ENCODE measurements around the gene DNAH9.

DNA sequence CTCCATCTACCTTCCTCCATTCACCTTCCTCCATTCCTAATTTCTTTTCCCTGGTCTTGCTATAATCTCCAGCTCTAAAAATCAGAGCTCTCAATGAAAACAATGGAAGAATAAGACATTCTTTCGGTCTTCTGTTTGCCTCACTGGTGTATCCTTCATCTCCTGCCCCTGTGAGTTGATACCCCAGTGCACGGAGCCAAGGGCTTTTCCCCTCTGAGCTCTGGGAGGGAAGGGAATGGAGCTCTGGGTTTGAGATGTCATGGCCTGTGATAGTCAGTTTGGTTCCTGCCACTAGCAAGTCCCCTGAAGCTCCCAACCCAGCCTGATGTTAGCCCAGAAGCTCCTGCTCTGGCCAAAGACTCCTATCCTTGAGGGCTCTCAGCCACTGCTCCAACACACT is 36.6 kb upstream of the DNAH9 start:
- TF ChIP-seq EZH2 (IDR thresholded peaks at IDR 0.05; ENCODE audit: borderline replicate concordance, insufficient read depth, low read depth, low read length, poor library complexity, severe bottlenecking): no peak
- TF ChIP-seq, protein P1, sequence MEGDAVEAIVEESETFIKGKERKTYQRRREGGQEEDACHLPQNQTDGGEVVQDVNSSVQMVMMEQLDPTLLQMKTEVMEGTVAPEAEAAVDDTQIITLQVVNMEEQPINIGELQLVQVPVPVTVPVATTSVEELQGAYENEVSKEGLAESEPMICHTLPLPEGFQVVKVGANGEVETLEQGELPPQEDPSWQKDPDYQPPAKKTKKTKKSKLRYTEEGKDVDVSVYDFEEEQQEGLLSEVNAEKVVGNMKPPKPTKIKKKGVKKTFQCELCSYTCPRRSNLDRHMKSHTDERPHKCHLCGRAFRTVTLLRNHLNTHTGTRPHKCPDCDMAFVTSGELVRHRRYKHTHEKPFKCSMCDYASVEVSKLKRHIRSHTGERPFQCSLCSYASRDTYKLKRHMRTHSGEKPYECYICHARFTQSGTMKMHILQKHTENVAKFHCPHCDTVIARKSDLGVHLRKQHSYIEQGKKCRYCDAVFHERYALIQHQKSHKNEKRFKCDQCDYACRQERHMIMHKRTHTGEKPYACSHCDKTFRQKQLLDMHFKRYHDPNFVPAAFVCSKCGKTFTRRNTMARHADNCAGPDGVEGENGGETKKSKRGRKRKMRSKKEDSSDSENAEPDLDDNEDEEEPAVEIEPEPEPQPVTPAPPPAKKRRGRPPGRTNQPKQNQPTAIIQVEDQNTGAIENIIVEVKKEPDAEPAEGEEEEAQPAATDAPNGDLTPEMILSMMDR (IDR thresholded peaks at IDR 0.05): no peak
